Muscle of leg (tissue), 11 donors: Measurements from ENCODE around the gene EYS. TPM values are rescaled to one million over a fixed set of nuclear protein-coding genes. Genes with fewer than 3 reads are reported as not detected.
"Not testable (repeated sequence)": the region's sequence is repeated elsewhere in the genome, so short reads cannot be mapped to it uniquely, and the experiment has no call there.

Experiments
- DNase-seq: peaks from one replicate; pipeline ENCODE4 v3.0.0; 2013
- H3K27ac ChIP-seq: one replicate; pipeline ENCODE4 v1.5.1; 2013; ENCODE audit warnings: mild to moderate bottlenecking, low read length, control low read depth
- H3K27me3 ChIP-seq: one replicate; pipeline ENCODE4 v1.6.1; 2013; ENCODE audit warnings: low read length; ENCODE audit not compliant: control insufficient read depth, insufficient read depth
- H3K36me3 ChIP-seq: one replicate; pipeline ENCODE4 v1.6.1; 2013; ENCODE audit warnings: low read length; ENCODE audit not compliant: control insufficient read depth, insufficient read depth
- H3K4me1 ChIP-seq: one replicate; pipeline ENCODE4 v1.6.1; 2013; ENCODE audit warnings: low read length; ENCODE audit not compliant: control insufficient read depth, insufficient read depth
- H3K4me3 ChIP-seq: one replicate; pipeline ENCODE4 v1.5.1; 2013; ENCODE audit warnings: low read length, control low read depth
- H3K9me3 ChIP-seq: replicated peaks from 2 replicates; pipeline ENCODE4 v1.6.1; 2013; ENCODE audit warnings: low read depth, low read length; ENCODE audit not compliant: control insufficient read depth
- WGBS: methylation state at CpG from one replicate; pipeline ENCODE4 v1.1.5; 2013; ENCODE audit warnings: missing lambda C conversion rate; ENCODE audit not compliant: insufficient coverage; 5-methylcytosine and 5-hydroxymethylcytosine counted together
- polyA plus RNA-seq, 8 donors: library from polyadenylated mRNA; unstranded; fragments of 120-200 nt; gene quantifications; one replicate each; pipeline versions ENCODE4 v1.2.1 to v1.2.3, GENCODE V29; 2013; ENCODE audit warnings: inconsistent platforms in 1 of 8, low replicate concordance in 1 of 8; ENCODE audit not compliant: insufficient read length in 8 of 8, insufficient read depth in 1 of 8
- total RNA-seq: library from RNA; stranded (reverse); fragments of 120-200 nt; gene quantifications from one replicate; pipeline ENCODE4 v1.2.4, GENCODE V29; 2013

EYS gene
- total and polyA plus RNA-seq, 9 donors: 0.24 to 1.1 (median 0.66) TPM

DNA sequence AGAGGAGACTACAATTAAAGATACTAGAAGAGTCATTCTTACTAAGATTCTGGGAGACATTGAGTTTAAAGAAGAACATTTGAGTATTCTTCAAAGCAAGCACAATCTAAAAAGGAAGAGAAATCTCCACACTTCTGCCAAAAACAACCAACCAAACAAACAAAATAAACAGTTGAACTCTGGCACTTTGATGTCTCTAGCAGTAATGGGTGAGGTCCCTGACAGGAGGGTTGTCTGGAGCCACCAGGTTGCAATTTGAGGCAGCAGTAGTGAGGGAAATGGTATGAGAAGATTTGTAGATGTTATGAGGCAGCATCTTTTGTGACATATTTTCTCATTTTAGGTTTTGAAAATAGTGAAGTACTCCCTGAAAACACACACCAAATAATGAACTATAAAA lies 1963.3 kb downstream of the EYS start:
- Histone ChIP-seq H3K9me3 (no peaks in the 10 kb centered on the region), H3K36me3 (no peaks in the 10 kb centered on the region), H3K4me3 (no peak overlapping the region), H3K27ac (no peak overlapping the region), H3K4me1 (no peaks in the 10 kb centered on the region), H3K27me3 (no peaks in the 10 kb centered on the region)
- DNase-seq: no peak

DNA sequence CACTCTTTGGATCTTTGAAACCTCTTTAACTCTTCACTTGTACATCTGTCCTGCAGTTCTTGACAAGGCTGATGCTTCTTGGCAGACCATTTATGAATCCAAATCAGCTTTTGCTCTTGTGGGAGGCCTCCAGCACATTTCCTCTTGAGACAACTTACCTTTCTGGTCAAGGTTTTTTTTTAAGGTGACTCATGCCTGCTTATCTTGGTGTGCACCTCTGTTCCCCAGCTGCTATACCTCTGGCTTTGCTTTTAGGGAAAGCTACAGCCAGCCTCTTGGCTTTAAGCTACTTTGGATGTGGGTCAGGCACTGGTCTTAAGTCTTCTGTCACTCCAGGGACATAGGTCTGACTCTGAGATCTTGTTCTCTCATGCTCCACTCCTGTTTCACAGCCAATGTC lies 1965.0 kb downstream of the EYS start:
- no peak overlapping the region for H3K4me3 ChIP-seq
- DNase-seq: no peak

DNA sequence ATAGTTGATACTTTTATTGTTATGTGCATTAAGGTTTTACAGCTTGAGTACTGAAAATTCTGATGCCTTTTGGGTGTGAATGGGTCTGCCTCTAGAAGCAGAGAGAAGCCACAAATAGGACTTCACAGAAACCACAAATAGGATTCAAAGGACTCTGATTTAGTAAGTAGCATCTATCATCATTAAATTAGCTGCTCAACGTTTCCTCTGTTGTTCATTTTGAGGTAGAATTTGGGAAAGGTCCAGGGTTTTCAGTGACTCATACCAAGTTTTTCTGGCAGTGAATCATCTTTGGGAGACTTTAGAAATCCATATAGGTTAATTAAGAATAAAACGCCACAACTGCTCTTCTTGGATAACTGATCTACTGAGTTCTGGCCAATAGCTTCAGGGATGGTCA lies 1966.3 kb downstream of the EYS start:
- Histone ChIP-seq H3K27ac (no peak overlapping the region), H3K27me3 (no peaks in the 10 kb centered on the region), H3K4me1 (no peaks in the 10 kb centered on the region), H3K4me3 (no peak overlapping the region), H3K9me3 (no peaks in the 10 kb centered on the region), H3K36me3 (no peaks in the 10 kb centered on the region)
- WGBS: no CpG with 5 or more reads among the region's 2 CpGs
- no peak for DNase-seq

More for the DNA sequence above, 1965.0 kb downstream of the EYS start:
- no peaks in the 10 kb centered on the region for H3K27me3 ChIP-seq
- H3K4me1 ChIP-seq: no peaks in the 10 kb centered on the region
- no peak overlapping the region for H3K27ac ChIP-seq
- H3K36me3 ChIP-seq: no peaks in the 10 kb centered on the region
- H3K9me3 ChIP-seq: no peaks in the 10 kb centered on the region

DNA sequence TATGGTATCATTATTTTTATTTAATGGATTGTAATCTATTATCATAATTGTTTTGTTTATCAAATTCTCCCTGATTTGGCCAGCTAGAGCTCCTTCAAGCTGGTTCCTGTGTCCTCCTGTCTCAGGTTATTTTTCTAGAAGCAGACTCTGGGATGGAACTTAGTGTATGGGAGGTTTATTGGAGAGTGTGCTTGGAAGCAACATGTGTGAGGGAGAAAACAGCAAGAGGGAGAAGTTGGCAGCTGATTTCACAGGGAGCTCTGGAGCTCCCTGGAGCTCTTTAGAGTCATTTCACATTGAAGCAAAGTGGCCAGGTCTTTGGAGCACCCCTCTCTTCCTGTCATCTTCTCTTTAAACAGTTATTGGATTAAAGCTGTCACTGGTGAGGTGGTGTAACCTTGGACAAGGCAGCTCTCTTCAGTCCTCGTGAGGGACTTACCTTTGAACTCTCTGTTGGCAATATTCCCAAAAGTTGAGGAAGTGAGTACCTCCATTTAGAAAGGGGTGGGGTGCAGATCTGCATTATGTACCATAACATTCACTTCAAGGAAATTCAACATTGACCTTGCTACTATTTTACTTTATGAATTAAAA lies 1967.8 kb downstream of the EYS start:
- WGBS: no CpG with 5 or more reads among the region's 1 CpG
- H3K9me3 ChIP-seq: no peaks in the 10 kb centered on the region
- no peak overlapping the region for H3K27ac ChIP-seq
- no peaks in the 10 kb centered on the region for H3K36me3 ChIP-seq
- H3K4me3 ChIP-seq: no peak overlapping the region
- no peaks in the 10 kb centered on the region for H3K27me3 ChIP-seq
- H3K4me1 ChIP-seq: no peaks in the 10 kb centered on the region
- DNase-seq: no peak

DNA sequence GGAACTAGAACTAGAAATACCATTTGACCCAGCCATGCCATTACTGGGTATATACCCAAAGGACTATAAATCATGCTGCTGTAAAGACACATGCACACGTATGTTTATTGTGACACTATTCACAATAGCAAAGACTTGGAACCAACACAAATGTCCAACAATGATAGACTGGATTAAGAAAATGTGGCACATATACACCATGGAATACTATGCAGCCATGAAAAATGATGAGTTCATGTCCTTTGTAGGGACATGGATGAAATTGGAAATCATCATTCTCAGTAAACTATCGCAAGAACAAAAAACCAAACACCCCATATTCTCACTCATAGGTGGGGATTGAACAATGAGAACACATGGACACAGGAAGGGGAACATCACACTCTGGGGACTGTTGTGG lies 1968.8 kb downstream of the EYS start:
- not testable (repeated sequence) for DNase-seq, H3K4me1 ChIP-seq, H3K36me3 ChIP-seq, H3K9me3 ChIP-seq, H3K27ac ChIP-seq, H3K27me3 ChIP-seq, H3K4me3 ChIP-seq
- no CpG with 5 or more reads among the region's 2 CpGs for WGBS

DNA sequence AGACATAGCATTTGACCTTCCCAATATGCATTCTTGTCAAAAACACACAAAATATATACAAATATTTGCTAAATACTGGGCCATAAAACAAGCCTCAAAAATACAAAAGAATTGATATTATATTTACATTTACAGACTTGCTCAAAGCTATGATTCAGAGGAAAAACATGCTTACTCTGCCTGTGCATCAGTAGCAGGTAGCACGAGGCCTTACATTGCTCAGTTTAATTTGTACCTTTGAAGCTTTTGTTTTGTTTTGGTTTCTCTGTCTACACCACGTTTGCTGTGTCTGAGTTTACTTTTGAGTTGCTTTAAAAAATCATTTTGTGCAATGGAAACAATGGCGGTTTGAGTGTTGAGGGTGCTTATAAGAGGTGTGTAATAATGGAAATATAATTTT lies 1972.1 kb downstream of the EYS start:
- WGBS: no CpG with 5 or more reads among the region's 3 CpGs

DNA sequence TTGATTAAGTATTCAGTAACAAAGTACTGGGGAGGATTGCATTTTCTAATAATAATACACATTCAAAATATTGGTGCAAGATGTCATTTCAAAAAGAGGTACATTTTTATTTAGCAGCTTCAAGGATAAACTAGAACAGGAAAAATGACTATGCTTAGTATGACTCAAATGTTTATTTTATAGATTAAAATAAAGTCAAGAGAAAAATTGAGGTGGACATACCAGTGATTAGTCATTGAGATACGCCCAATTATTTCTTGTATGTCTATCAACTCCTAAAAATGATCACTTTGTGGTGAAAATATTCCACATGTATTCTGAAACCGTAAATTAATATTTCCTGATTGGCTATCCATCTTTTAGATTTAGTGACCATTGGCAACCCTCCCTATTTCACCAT lies 1974.7 kb downstream of the EYS start:
- no peaks in the 10 kb centered on the region for H3K27me3 ChIP-seq
- no CpG with 5 or more reads among the region's 2 CpGs for WGBS
- no peaks in the 10 kb centered on the region for H3K36me3 ChIP-seq
- H3K9me3 ChIP-seq: no peaks in the 10 kb centered on the region
- H3K4me1 ChIP-seq: no peaks in the 10 kb centered on the region
- H3K27ac ChIP-seq: no peak overlapping the region
- DNase-seq: no peak
- no peak overlapping the region for H3K4me3 ChIP-seq

More for the DNA sequence above, 1972.1 kb downstream of the EYS start:
- Histone ChIP-seq H3K4me3 (no peak overlapping the region), H3K4me1 (no peaks in the 10 kb centered on the region), H3K9me3 (no peaks in the 10 kb centered on the region), H3K27me3 (no peaks in the 10 kb centered on the region), H3K27ac (no peak overlapping the region), H3K36me3 (no peaks in the 10 kb centered on the region)
- DNase-seq: no peak

DNA sequence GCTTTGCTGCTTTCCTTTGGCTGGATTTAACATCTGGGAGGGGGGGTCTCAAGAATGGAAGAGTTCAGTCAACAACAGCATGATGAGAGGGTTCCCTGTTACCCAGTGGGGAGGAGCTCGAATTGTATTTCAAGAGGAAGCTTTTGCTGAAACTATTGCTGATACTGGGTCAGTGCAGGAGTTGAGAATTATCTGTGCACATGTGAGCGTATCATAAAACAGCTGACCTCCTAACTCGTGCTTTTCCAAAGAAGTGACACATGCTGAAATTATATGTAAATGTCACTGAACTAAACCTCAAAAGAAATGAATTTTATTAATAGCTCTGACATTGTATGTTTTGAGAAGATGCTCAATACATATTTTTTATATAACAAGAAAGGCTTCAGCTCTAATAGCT lies 1975.1 kb downstream of the EYS start:
- WGBS: 100% methylated on average over 1 of the region's 3 CpGs
- H3K4me3 ChIP-seq: no peak overlapping the region
- H3K4me1 ChIP-seq: no peaks in the 10 kb centered on the region
- no peak overlapping the region for H3K27ac ChIP-seq
- no peaks in the 10 kb centered on the region for H3K9me3 ChIP-seq
- H3K27me3 ChIP-seq: no peaks in the 10 kb centered on the region
- H3K36me3 ChIP-seq: no peaks in the 10 kb centered on the region
- DNase-seq: no peak

DNA sequence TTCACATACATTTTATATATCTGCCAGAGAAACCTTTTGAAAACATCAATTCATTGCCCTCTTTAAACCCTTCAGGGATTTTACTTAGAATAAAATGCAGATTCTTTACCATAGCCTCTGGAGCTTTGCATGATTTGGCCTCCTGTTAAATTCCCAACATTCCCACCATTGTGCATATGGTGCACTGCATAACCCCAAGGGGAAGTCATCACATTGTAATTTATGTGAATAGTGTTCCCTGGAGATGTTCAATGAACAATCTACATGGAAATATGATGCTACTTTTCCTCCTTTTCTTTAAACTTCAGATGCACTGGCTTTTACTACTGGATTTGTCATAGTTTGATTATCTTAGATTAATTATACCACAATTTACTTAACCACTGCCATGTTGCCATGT lies 1976.7 kb downstream of the EYS start:
- no peaks in the 10 kb centered on the region for H3K27me3 ChIP-seq

DNA sequence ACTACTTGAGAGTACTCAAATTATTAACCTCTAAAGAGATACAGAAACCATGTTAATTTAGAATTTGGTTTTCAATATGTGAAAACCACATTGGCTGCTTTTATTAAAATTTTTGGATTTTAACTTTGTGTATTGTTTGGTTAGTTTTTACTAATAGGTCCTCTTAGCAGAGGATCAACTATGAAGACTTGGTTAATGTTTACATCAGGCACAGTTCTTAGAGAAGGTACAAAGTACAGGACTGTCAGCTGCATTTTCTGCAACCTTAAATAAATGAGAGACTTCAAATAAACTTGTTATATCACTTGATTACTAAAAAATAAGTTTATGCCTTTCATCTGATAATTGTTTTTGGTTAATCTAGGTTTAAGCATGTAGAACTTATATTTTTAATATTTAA lies 1982.3 kb downstream of the EYS start:
- no peak overlapping the region for H3K4me3 ChIP-seq
- DNase-seq: no peak
- H3K27me3 ChIP-seq: no peaks in the 10 kb centered on the region
- H3K36me3 ChIP-seq: no peaks in the 10 kb centered on the region
- H3K4me1 ChIP-seq: no peaks in the 10 kb centered on the region
- H3K9me3 ChIP-seq: no peaks in the 10 kb centered on the region
- no peak overlapping the region for H3K27ac ChIP-seq

More for the DNA sequence above, 1976.7 kb downstream of the EYS start:
- Histone ChIP-seq H3K36me3 (no peaks in the 10 kb centered on the region), H3K27ac (no peak overlapping the region), H3K4me1 (no peaks in the 10 kb centered on the region), H3K4me3 (no peak overlapping the region), H3K9me3 (no peaks in the 10 kb centered on the region)
- no peak for DNase-seq

DNA sequence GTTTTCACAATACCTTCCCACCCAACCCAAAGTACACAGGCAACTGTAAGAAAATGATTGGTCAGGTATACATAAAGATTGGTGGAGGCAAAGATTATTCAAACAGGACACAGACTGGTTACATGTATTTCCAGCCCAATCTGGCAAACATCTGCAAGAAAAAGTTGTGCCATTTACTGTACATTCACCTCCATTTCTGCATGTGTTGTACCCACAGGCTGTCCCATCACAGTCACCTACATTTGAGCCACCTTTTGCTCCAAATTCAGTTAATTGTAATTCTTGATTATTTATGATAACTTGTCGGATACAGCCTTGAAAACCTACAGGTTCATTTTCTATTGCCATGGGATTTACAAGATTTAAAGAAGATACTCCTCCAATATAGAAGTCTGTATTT lies 1985.8 kb downstream of the EYS start:
- DNase-seq: no peak
- Histone ChIP-seq H3K9me3 (no peaks in the 10 kb centered on the region), H3K27me3 (no peaks in the 10 kb centered on the region), H3K4me1 (no peaks in the 10 kb centered on the region), H3K4me3 (no peak overlapping the region), H3K27ac (no peak overlapping the region), H3K36me3 (no peaks in the 10 kb centered on the region)
- WGBS: no CpG with 5 or more reads among the region's 1 CpG
